Right ventricle myocardium superior (tissue), 1 donor: ENCODE data around the gene SLC24A3. TPM values are rescaled to one million over a fixed set of nuclear protein-coding genes. Genes with fewer than 3 reads are reported as not detected.

Experiments used
- ATAC-seq: fragments of 200-7000 bp; cut with Tn5 transposase; one replicate; pipeline ENCODE4 v1.9.1; 2020; ENCODE audit warnings: mild to moderate bottlenecking; ENCODE audit not compliant: poor library complexity
- DNase-seq: peaks from one replicate; pipeline ENCODE4 v3.0.0-alpha.2; 2020
- intact Hi-C: fragments of 100-400 bp; cut with DNase I; formaldehyde crosslinking; loops from one replicate; pipeline ENCODE4 v1.11.2; 2022
- total RNA-seq: library from RNA; stranded (reverse); fragmentation: NEBNext Ultra II Directional; extraction: Animal tissue kit (Norgen Biotek cat#: 25700); gene quantifications from one replicate; pipeline ENCODE4 v1.2.1, GENCODE V29; 2021
- donor health status: DM: no; HTN: yes; CAD: no; lungs with severe emphysema.

SLC24A3 gene
- total RNA-seq, 1 donor from 2014 or later, result 0.62 TPM

- ATAC-seq, result no peak
- no peak for DNase-seq
- intact Hi-C loops, result no loop called here
Observed at GRCh38 chr20:19457611-19458010, 245.2 kb downstream of the SLC24A3 start.

DNA sequence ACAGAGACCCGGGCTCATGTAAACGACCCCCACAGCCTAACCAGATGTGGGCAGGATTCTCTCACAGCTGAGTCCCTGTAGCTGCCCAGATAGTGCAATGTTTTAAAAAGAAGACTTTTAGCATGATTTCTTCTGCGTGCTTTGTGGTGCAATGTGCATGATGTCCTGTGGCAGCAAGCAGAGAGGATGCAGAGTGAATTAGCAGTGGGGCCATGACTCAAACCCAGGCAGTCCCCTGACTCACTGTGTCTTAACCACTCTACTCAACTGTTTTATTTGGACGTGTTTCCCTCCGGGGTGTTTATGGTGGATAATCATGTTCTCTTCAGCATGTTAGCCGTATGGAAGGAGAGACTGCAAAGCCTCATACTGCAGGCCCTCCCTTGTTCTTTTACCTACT, 247.9 kb downstream of the SLC24A3 start:
- intact Hi-C loops, result no loop called here
- ATAC-seq (no peak), DNase-seq (no peak)

DNA sequence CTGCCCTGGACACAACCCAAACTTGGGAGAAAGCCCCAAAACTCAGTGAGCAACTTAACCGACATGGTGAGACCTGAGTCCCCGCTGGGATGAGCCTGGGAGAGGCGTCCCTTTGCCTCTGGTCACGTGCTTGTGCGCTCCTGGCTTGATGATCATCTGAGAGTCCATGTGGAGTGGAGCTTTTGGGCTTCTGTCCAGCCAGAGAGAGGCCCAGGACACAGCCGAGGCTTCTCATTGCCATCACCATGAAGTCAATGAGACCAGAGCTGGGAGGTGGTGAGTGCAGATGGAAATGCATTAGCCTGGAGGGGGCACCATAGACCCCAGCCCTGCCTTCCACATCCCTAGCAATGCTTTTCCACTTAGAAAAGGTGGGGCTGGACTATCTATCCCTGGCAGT, 250.0 kb downstream of the SLC24A3 start:
- intact Hi-C loops, result no loop called here
- no peak for DNase-seq
- no peak for ATAC-seq

DNA sequence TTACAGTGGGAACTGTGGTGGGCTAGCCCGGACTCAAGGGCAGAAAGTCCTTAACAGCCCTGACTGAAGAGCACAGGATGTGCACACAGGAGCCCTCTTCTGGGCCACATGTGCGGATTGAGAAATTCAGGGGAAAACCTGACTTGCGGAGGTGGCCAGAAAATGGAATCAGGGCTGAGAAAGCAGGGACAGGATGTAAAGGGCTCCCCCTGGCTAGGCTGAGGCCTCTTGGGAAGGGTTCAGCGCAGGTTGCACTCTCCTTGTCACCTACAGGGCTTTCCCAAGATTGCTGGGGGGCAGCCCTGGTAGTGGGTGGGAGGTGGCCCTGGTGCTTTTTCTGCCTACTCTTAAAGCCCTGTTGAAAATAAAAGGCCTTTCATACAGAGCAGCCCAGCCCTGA, 251.2 kb downstream of the SLC24A3 start:
- DNase-seq (no peak), ATAC-seq (no peak)
- intact Hi-C loops, result no loop called here

DNA sequence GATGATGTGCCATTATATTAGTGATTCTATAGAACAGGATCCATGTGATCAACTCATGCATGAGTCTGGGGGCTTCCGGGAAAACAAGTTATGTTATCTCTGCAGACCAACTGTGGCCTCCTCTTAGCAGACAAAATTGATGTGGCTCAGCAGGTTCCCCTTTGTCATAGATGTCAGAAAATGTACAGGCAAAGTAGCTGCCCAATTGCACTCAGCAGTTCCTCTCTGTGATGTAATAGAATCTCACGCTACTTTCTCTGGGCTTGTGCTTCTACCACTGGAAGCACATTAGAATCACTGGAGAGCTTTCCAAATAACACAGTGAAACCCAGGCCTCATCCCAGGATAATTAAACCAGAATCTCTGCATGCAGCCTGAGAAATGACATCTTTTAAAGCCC, 253.1 kb downstream of the SLC24A3 start:
- no peak for DNase-seq
- ATAC-seq, result no peak
- intact Hi-C loops, result no loop called here

GRCh38 chr20:19466206-19466928, 253.9 kb downstream of the SLC24A3 start:
- intact Hi-C loops, result no loop called here
- no peak for ATAC-seq

GRCh38 chr20:19473216-19473921, 260.9 kb downstream of the SLC24A3 start:
- no peak for ATAC-seq
- no peak for DNase-seq
- intact Hi-C loops, result no loop called here

More at GRCh38 chr20:19466206-19466928, 253.9 kb downstream of the SLC24A3 start:
- DNase-seq, result no peak

GRCh38 chr20:19473922-19474286, 261.5 kb downstream of the SLC24A3 start:
- DNase-seq, result no peak
- intact Hi-C loops, result no loop called here
- no peak for ATAC-seq

DNA sequence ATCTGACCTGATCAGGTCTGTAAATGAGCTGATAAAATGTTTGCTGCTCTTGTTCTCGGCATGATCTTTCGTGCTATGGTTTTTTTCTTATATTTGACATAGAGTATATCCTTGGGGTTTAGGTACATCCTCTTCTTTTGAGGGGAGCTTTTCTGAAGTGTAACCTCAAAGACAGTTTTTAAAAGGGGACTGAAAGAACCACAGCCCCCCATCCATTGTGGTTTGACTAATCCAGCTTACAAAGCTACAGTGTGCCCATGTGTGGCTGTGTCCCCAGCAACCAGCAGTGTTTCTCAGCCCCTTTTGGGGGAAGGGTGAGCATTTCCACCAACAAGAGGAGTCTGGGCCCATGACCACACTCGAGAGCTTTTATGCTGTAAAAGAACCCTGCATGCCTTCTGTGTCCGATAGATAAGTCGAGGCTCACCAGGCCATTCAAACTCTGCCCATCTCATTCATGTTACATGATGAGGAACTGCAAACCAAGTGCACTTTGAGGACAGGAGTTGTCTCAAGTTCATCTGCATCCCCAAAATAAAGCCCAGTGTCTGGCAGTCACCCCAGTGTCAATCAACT, 266.0 kb downstream of the SLC24A3 start:
- ATAC-seq (no peak), DNase-seq (no peak)
- intact Hi-C loops, result no loop called here

- no peak for DNase-seq
- intact Hi-C loops, result no loop called here
- ATAC-seq, result no peak
Observed at GRCh38 chr20:19482726-19483125, 270.3 kb downstream of the SLC24A3 start.

- ATAC-seq (no peak), DNase-seq (no peak)
- intact Hi-C loops, result no loop called here
Observed at GRCh38 chr20:19483309-19483708, 270.9 kb downstream of the SLC24A3 start.

- intact Hi-C loops, result no loop called here
Observed at GRCh38 chr20:19486446-19486845, 274.0 kb downstream of the SLC24A3 start.

GRCh38 chr20:19487420-19487819, 275.0 kb downstream of the SLC24A3 start:
- DNase-seq (no peak), ATAC-seq (no peak)
- intact Hi-C loops, result no loop called here

More at GRCh38 chr20:19486446-19486845, 274.0 kb downstream of the SLC24A3 start:
- no peak for ATAC-seq
- no peak for DNase-seq

DNA sequence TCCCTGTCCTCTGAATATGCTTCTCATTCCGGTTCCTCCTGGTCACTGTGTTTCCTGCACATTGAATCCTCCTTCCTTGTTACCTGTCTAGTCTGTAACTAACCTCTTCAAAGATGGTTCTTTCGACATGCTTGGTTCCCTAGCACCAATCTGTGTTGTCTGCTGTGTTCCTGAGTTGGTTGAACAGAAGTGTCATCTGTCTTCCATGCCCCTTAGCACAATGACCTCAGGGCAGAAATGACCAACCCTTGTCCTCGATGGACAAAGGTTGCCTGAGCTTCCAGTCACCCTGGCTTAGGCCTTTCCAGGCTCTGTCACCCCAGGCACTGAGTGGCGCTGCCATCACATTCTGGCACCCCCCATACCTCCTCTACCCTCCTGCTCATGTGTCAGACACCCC, 278.8 kb downstream of the SLC24A3 start:
- ATAC-seq (no peak), DNase-seq (no peak)
- intact Hi-C loops, result no loop called here

GRCh38 chr20:19492116-19492515, 279.7 kb downstream of the SLC24A3 start:
- DNase-seq (no peak), ATAC-seq (no peak)
- intact Hi-C loops, result no loop called here

DNA sequence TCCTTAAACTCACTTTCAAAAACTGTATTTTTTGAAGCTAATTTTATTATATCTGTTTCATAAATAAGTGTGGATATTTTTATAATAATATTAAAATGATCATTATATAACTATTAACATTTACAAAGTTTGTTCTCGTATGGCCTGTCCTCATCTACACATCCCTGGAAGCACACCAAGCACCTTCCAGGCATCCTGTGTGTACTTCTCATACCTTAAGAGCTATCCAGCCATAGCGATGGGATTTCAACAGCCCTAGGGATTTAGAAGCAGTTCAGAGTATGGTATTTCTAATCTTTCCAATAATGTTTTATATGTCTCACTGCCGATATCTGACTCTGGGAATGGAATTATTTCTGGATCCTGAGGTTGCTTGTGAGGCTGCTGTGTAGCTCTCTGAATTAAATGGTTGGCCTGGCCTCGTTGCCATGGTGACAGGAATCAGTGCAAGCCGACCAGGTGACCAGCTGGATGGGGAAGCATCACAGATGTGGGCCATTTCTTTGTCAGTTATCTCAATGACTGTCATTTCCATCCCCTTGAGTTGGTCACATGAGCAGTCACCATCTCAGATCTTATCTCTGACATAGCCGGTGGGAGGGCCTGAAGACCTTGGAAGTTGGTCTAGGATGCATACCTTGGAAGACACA, 280.4 kb downstream of the SLC24A3 start:
- no peak for ATAC-seq
- intact Hi-C loops, result no loop called here

GRCh38 chr20:19493794-19494495, 281.5 kb downstream of the SLC24A3 start:
- ATAC-seq, result peak; percentile 29
- peak; percentile 41 for DNase-seq
- intact Hi-C loops, result no loop called here

More for the DNA sequence above, 280.4 kb downstream of the SLC24A3 start:
- no peak for DNase-seq

DNA sequence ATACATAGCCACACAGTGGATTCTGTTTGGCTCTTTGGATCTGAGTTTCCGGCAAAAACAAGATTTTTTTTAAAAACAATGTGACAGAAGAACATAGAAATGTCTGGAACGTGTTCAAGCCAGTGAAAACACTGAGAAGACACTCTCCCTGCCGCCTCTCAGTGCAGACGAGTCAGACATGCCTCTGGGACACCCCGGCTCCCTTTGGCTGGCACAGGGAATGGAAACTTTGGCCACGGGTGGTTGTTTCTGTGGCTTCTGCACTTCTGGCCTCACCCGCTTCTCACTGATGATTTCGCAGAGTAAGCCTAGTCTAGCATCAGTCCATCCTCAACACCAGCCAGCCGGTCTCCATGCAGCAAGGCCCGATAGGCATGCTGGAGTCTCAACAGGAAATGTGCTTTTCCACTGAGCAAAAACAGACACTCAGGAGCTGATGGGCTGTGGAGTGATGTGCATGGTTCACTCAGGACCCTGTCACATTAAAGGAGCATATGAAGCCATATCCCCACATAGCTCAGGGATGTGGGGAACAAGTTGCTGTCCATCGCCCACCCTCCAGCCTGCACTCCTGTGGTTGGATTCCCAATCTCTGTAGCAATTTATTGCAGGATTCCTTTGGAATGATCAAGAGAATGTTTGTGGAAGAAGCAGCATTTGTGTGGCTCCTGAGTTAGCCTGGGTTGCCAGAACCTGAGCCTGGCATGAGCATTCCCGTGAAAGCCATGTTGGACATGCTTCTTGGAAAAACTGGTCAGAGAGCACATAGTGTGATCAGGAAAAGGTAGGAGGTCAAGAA, 283.7 kb downstream of the SLC24A3 start:
- intact Hi-C loops, result no loop called here
- ATAC-seq, result no peak
- no peak for DNase-seq
